Stimulated activated CD8-positive, alpha-beta memory T cell treated with anti-CD3 and anti-CD28 coated beads, Interleukin-12 subunit alpha, Interleukin-12 subunit beta, amount 100 ng/mL, for 1 hour (primary cell): ENCODE data around the gene PLEKHO1.
"Not testable (repeated sequence)": the region's sequence is repeated elsewhere in the genome, so short reads cannot be mapped to it uniquely, and the experiment has no call there.

Source experiments
- DNase-seq: peaks from one replicate; pipeline ENCODE4 v3.0.0-alpha.2; 2020; ENCODE audit warnings: low read depth

PLEKHO1 gene

GRCh38 chr1:150149271-150150132, at the start of gene PLEKHO1:
PLEKHO1 (plus strand) TSS chr1:150149916; CDS start chr1:150150258, 342 bp downstream.
- peak; percentile 79 for DNase-seq

GRCh38 chr1:150102986-150103385, 46.7 kb upstream of the PLEKHO1 start:
- DNase-seq, result no peak

- no peak for DNase-seq
Observed at GRCh38 chr1:150106341-150106740, 43.4 kb upstream of the PLEKHO1 start.

GRCh38 chr1:150109586-150109985, 40.1 kb upstream of the PLEKHO1 start:
- no peak for DNase-seq

- DNase-seq, result no peak
Observed at GRCh38 chr1:150110116-150110515, 39.6 kb upstream of the PLEKHO1 start.

- no peak for DNase-seq
Observed at GRCh38 chr1:150111670-150112069, 38.0 kb upstream of the PLEKHO1 start.

GRCh38 chr1:150115121-150115520, 34.6 kb upstream of the PLEKHO1 start:
- no peak for DNase-seq

GRCh38 chr1:150118716-150119115, 31.0 kb upstream of the PLEKHO1 start:
- no peak for DNase-seq

GRCh38 chr1:150121236-150121862, 28.4 kb upstream of the PLEKHO1 start:
- DNase-seq, result no peak

GRCh38 chr1:150126811-150127210, 22.9 kb upstream of the PLEKHO1 start:
- DNase-seq, result no peak

- no peak for DNase-seq
Observed at GRCh38 chr1:150127464-150127863, 22.3 kb upstream of the PLEKHO1 start.

GRCh38 chr1:150127868-150128267, 21.8 kb upstream of the PLEKHO1 start:
- no peak for DNase-seq

GRCh38 chr1:150132372-150132771, 17.3 kb upstream of the PLEKHO1 start:
- no peak for DNase-seq

GRCh38 chr1:150134537-150134936, 15.2 kb upstream of the PLEKHO1 start:
- no peak for DNase-seq

GRCh38 chr1:150135400-150135799, 14.3 kb upstream of the PLEKHO1 start:
- not testable (repeated sequence) for DNase-seq

- no peak for DNase-seq
Observed at GRCh38 chr1:150138044-150138443, 11.7 kb upstream of the PLEKHO1 start.

GRCh38 chr1:150141452-150141851, 8.3 kb upstream of the PLEKHO1 start:
- no peak for DNase-seq

- no peak for DNase-seq
Observed at GRCh38 chr1:150142083-150142482, 7.6 kb upstream of the PLEKHO1 start.

- no peak for DNase-seq
Observed at GRCh38 chr1:150144606-150145005, 5.1 kb upstream of the PLEKHO1 start.

- not testable (repeated sequence) for DNase-seq
Observed at GRCh38 chr1:150146016-150146415, 3.7 kb upstream of the PLEKHO1 start.

- no peak for DNase-seq
Observed at GRCh38 chr1:150146849-150147542, 2.7 kb upstream of the PLEKHO1 start.

- DNase-seq, result no peak
Observed at GRCh38 chr1:150148837-150149270, 862 bp upstream of the PLEKHO1 start.
